GM19467 (cell line): ENCODE results near the gene REXO4.
"Not testable (repeated sequence)": the region's sequence is repeated elsewhere in the genome, so short reads cannot be mapped to it uniquely, and the experiment has no call there.

Source experiments
- ATAC-seq: cut with Tn5 transposase; IDR thresholded peaks from one replicate; pipeline ENCODE4 v1.9.1; 2021; ENCODE audit warnings: mild to moderate bottlenecking, moderate library complexity; ENCODE audit not compliant: unreplicated experiment

The REXO4 gene

DNA sequence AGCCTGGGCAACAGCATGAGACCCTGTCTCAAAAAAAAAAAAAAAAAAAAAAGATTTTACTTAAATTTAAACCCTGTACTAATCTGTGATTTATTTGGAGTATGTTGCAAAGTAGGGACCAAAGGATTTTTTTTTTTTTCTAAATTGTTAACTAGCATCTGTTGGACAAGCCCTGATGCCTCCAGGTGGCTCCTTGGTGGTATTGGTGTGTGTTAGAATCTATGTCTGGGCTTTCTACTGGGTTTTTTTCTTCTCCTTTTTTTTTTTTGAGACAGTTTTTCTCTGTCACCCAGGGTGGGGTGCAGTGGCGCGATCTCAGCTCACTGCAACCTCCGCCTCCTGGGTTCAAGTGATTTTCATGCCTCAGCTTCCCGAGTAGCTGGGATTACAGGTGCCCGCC lies 34.1 kb upstream of the REXO4 start:
- not testable (repeated sequence) for ATAC-seq

DNA sequence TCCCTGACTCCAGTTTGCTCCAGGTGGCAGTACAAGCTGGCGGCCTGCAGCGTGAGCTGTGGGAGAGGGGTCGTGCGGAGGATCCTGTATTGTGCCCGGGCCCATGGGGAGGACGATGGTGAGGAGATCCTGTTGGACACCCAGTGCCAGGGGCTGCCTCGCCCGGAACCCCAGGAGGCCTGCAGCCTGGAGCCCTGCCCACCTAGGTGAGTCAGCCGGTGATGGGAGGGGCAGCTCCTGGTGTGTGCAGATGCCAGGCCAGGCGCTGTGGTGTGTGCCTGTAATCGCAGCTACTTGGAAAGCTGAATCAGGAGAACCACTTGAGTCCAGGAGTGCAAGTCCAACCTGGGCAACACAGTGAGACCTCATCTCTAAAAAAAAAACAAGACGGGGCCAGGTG lies 31.9 kb upstream of the REXO4 start:
- ATAC-seq = no peak

DNA sequence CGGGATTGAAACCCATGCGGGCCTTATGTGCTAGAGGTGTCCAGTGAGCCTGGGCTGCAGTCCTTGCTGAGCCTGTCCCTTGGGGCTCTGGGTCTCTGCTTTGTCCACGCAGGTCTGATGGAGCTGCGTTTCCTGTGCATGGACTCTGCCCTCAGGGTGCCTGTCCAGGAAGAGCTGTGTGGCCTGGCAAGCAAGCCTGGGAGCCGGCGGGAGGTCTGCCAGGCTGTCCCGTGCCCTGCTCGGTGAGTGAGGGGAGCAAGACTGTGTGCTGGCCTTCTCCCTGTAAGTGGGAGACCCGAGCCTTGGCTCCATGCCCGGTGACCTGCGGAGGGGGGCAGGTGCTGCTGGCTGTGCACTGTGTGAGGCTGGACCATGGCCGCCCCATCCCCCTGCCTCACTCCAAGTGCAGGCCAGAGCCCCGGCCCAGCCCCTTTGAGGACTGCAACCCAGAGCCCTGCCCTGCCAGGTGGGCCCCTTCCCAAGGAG lies 30.7 kb upstream of the REXO4 start:
- no peak for ATAC-seq

DNA sequence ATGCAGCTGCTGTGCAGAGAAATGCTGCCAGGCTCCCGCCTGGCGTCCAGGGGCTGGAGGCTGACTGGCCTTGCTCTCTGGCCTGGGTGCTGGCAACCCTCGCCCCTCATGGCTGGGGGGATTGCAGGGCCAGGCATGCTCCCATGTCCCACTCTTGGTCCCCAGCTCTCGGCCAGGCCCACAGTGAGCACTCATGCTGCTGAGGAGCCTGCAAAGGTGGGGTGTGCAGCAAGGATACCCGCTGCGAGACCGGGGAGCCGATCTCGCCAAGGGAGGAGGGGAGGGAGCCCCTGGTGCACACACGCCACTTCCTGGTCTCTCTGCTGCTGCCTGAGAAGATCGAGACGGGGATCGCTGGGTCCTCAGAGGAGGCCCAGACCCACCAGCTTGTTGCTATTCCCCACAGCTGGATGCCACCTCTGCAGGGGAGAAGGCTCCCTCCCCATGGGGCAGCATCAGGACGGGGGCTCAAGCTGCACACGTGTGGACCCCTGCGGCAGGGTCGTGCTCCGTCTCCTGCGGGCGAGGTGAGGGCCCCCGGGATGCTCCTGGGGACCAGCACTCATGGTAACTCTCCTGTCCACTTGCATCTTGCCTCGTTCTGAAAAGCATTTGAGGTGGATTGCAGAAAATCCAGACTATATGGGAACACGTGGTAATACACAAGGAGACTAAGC lies 27.6 kb upstream of the REXO4 start:
- ATAC-seq = no peak

DNA sequence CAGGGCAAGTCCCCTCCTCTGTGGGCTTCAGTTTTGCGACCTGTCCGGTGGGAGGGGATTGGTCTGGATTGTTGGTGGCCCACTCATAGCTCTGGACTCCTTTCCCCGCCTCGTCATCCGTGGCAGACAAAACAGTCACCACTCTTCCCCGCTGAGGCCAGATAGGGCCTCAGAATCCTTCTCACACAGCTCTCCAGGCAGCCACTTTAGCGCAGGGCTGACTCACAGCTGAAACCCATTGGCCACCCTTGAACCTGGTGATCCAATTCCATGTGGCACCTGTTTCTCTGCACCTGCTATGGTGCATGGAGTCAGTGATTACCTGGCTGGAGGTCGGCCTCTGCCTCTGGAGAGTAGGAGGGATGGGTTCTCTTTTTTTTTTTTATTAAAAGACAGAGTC lies 26.2 kb upstream of the REXO4 start:
- no peak for ATAC-seq

DNA sequence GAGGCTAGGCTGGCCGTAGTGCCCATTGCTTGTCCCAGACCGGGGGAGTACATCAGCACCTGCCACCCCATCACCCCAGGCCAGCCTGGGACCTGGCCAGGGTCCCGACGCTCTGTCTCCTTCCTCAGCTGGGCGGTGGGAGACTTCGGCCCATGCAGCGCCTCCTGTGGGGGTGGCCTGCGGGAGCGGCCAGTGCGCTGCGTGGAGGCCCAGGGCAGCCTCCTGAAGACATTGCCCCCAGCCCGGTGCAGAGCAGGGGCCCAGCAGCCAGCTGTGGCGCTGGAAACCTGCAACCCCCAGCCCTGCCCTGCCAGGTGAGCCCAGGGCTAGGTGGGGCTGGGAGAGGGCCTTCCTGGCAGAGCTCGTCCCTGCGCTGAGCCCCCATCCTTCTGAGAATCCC lies 25.4 kb upstream of the REXO4 start:
- no peak for ATAC-seq

DNA sequence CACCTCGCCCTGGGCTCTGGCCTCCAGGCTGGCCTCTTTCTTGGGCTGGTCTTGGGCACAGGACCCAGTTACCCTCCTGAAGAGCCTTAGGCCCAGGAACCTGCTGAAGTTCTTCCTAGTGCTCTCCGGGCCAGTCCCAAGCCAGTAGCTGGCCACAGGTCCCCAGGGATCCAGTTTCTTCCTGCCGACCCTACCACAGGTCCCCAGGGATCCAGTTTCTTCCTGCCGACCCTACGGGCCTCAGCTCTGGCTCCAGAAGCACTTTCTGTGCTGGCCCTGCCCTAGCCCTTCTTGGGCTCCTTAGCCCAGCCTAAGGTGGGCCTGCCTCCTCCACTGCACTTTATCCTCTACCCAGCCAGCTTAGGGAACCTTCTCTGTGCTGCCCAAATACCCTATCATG lies 23.8 kb upstream of the REXO4 start:
- no peak for ATAC-seq

DNA sequence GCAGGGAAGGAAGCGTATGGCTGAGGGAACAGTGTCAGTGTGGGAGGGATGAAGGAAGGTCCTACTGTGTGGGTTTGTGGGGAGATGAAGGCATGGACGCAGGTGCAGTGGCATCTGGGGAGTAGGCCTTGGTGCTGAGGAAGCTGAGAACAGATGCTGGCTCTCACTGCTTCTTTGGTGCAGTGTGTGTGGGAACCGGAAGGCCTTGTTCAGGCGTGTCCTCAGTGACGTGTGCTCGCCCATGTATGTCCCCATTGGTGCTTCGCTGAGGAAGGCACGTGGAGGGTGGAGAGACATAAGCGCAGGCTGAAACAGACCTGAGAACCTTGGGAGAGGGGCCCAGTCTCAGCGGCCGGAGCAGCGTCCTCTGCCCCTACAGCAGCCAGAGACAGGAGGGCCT lies 23.1 kb upstream of the REXO4 start:
- no peak for ATAC-seq

DNA sequence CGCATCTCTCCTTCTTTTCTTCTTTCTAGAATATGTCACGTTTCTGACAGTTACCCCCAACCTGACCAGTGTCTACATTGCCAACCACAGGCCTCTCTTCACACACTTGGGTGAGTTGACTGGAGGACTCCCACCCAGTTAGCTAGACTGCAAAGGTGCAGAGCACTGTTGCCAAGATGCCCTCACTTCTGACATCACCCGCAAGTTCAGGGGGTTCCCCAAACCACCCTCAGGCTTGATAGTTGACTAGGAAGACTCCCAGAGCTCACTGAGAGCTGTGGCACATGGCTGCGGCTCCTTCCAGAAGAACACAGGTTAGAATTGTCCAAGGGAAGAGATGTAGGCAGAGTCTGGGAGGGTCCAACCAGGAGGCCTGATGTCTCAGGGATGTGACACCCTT lies 21.5 kb upstream of the REXO4 start:
- ATAC-seq = no peak

DNA sequence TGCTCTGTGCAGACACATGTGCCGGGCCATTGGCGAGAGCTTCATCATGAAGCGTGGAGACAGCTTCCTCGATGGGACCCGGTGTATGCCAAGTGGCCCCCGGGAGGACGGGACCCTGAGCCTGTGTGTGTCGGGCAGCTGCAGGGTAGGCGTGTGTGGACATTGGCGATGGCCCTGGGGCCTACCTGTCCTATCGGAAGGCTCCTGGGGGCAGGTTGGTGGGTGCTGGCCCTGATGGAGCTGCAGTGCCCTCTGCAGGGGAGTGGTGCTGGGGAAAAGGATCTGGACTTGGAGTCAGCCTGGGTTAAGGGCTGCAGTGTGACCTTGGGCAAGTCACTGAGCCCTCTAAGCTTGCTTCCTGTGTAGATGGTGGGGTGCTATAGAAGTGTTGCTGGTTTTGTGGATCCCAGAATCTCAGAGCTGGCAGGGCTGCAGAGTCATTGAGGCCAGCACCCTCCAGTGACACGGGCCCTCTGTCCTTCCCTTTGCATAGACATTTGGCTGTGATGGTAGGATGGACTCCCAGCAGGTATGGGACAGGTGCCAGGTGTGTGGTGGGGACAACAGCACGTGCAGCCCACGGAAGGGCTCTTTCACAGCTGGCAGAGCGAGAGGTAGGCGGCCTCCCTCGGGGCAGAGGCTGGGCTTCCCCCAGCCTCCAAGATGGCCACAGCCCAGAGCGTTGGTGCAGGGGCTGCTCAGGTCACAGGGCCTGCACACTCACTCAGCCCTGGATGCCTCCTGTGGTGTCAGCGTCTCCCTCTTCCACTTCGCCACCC lies 20.1 kb upstream of the REXO4 start:
- ATAC-seq = no peak

DNA sequence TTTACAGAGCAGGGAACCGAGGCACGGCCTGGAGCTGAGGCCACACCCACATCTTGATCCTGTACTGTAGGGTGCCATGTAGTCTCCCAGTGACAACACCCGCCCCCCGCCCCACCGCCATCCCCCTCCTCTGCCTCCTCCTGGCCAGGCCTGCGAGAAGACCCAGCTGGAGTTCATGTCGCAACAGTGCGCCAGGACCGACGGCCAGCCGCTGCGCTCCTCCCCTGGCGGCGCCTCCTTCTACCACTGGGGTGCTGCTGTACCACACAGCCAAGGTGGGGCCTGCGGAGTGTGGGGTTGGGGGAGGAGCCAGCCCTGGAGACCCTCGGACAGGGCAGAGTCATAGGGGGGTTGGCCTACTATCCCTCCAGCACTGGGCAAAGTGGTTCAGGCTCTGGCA lies 18.9 kb upstream of the REXO4 start:
- ATAC-seq = no peak

DNA sequence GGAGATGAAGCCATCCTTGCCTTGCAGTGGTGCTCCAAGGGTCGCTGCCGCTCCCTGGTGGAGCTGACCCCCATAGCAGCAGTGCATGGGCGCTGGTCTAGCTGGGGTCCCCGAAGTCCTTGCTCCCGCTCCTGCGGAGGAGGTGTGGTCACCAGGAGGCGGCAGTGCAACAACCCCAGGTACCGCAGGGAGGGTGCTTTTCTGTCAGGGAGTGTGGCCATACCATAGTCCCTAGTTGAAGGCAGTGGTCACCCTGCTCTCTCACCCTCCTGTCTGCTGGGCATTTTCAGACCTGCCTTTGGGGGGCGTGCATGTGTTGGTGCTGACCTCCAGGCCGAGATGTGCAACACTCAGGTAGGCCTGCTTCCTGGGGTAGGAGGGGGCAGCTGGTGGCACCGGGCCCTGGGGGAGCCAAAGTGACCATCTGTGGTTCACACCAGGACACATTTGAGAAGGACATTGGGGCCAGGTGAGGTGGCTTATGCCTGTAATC lies 15.6 kb upstream of the REXO4 start:
- no peak for ATAC-seq

DNA sequence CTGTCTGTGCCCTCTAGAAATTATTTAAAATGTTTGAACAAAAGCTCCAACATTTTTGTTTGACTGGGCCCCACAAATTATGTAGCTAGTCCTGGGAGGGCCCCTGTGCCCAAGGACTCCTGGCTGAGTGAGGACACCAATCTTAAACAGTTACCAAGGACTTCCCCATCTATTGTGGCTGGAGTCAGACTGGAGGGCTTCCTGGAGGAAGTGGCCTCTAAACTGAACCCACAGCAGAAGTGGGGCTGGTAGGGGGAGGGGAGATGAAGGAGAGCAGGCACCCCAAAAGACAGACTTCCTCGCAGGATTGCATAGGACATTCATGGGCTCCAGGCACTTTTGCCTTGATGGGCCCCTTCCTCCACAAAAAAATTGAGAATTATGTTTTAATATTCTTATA lies 12.4 kb upstream of the REXO4 start:
- no peak for ATAC-seq

DNA sequence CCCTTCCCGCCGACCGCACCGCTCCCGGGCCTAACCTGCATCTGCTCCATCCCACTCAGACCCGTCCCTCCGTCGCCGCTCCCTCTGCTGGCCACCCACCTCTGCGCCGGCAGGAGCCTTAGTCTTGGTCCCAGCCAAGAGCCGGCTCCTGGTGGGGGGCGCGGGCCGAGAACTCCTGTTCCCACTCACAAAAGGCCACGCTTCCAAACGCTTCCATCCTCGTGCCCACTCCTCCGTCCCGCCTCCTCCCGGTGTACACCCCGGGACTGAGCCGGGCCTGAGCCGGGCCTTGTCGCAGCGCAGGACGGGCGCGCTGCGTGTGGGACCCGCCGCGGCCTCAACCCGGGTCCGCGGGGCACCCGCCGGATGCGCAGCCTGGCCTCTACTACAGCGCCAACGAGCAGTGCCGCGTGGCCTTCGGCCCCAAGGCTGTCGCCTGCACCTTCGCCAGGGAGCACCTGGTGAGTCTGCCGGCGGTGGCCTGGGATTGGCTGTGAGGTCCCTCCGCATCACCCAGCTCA lies 11.9 kb upstream of the REXO4 start:
- no peak for ATAC-seq

DNA sequence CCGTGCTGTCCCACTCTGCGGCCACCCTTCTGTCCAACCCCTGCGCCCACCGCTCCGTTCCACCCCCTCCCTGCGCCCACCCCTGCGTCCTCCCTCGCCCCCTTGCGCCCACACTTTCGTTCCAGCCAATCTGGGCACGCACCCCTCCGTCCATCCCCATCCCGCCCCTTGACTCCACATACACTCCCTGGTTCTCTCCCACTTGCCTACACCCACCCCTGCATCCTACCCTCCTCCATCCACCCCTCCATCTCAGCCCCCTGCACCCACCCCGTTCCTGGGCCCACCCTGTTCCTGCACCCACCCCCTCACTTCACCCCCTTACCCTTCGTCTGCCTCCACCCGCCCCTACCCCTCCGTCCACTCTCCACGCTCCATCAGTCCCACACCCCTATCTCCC lies 11.4 kb upstream of the REXO4 start:
- no peak for ATAC-seq

DNA sequence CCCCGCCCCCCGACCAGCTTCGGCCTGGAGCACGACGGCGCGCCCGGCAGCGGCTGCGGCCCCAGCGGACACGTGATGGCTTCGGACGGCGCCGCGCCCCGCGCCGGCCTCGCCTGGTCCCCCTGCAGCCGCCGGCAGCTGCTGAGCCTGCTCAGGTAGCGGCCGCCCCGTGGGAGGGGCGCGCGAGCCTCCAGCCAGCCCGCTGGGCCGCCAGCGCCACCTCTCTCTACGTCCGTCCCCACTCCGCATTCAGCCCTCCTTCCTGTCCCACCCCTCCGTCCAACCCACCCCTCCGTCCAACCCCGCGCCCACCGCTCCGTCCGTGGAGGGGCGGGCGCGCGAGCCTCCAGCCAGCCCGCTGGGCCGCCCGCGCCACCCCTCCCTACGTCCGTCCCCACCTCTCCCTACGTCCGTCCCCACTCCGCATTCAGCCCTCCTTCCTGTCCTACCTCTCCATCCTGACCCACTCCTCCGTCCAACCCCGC lies 10.8 kb upstream of the REXO4 start:
- ATAC-seq = no peak

DNA sequence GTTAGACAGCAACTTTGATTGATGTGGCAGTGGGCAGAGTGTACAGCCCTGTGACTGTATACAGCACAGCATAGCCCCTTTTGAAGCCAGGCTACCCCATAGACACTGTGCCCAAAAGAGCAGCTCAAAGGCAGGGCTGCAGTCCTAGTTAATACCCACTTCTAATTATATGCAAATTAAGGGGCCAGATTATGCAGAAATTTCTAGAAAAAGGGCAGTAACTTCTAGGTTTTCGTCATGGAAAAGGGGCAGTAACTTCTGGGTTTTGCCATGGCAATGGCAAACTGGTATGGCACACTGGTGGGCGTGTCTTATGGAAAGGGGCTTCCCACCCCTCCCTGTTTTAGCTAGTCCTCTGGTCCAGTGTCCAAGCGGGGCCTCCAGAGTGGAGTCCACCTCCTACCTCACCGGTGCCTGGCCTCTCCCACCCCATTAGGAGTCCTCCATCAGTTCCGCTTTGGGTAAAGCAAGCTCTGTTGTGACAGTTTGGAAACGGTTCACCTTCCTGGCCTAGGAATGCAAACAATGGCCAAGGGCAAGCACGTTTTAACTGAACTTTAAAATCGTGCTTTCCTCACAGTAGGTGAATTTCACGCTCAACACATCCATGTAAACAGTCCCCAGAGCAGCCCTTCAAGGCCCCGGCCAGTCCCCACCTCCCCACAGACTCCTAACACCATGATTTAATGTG lies 10.0 kb upstream of the REXO4 start:
- ATAC-seq = no peak

DNA sequence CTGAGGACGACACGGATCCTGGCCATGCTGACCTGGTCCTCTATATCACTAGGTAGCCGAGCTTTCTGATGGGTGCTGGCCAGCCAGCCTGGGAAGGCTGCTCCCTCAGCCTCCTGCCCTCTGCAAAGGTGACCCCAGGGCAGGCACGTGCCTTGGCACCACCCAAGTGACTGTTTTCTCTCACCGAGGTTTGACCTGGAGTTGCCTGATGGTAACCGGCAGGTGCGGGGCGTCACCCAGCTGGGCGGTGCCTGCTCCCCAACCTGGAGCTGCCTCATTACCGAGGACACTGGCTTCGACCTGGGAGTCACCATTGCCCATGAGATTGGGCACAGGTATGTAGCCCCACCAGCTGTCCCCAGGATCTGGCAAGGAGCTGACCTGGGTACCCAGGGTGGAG lies 8.2 kb upstream of the REXO4 start:
- no peak for ATAC-seq

DNA sequence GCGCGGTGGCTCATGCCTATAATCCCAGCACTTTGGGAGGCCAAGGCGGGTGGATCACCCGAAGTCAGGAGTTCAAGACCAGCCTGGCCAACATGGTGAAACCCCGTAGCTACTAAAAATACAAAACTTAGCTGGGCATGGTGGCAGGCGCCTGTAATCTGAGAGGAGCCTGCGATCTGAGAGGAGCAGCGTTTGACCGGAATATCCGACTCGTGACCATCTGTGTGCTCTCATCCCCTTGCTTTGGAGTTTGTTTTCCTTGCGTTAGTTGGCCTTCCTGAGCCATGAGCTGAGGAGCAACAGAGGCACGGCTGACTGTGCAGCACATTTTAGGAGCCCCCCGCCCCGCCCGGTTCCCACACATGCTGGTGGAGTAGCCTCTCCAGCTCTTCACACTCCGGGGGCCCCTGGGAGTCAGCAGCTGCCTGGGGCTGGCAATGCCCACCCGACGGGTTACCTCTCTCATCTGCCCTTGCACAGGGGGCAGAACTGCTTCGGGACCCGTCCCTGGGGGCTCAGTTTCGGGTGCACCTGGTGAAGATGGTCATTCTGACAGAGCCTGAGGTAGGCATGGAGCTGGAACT lies 7.3 kb upstream of the REXO4 start:
- no peak for ATAC-seq

DNA sequence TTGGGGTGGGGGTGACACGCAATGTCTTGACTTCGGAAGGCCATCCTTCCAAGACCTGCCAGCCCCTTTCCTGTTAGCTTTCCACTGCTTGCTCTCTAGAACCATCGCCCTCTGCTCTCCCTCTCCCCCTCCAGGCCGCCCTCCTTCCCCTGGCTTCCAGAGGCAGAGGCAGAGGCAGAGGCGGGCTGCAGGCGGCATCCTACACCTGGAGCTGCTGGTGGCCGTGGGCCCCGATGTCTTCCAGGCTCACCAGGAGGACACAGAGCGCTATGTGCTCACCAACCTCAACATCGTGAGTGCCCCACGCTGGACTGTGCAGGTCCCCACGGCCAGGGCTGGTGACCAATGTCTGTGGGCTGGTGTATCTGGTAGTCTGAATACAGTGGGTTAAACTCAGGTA lies 6.4 kb upstream of the REXO4 start:
- no peak for ATAC-seq

DNA sequence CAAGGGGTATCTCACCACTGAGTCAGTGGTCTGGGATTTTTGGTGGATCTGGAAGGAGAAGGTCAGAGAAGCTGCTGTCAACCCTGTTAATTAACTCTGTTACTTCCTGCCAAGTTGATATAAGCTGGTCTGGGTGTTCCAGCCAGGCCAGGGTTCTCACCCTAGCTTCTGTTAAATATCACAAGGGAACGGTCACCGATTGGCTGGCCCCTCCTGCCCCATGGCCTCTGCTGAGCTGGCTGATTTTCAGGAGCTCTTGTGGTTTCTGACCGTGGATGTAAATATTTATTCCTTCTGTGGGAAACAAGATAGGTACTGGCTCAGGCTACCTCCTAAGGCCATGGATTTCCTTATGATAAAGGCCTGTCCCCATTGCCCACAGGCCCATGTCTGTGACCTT lies 5.4 kb upstream of the REXO4 start:
- ATAC-seq = no peak
